Measurements from ENCODE around the gene SEPTIN1. TPM values are rescaled to one million over a fixed set of nuclear protein-coding genes. Genes with fewer than 3 reads are reported as not detected.

Gene SEPTIN1
- total and polyA plus RNA-seq, 2 of the 13 experiments (the other 11 are each of a cell fraction or from before 2014, with no cell fraction given) = 0.18 to 0.67 TPM

GRCh38 chr16:30429678-30430427 lies 47.5 kb upstream of the SEPTIN1 start, which contains the start of gene DCTPP1 (continued):
- TF ChIP-seq GRHL1 (CRISPR knock-in tag; conservative IDR thresholded peaks at IDR 0.05) (no peak), FIP1L1 (IDR thresholded peaks at IDR 0.05; ENCODE audit: borderline replicate concordance, insufficient read depth, low read depth, low read length) (no peak), REST (IDR thresholded peaks at IDR 0.05; ENCODE audit: borderline replicate concordance in 1 of 2, low read depth in 1 of 2, low read length in 2 of 2) (peak in 1 of 2 experiments; percentile 29; a peak in 1 of 4 replicates), SRSF1 (optimal IDR thresholded peaks at IDR 0.05; ENCODE audit: low read depth, low read length) (no peak), FOSL1 (CRISPR knock-in tag; IDR thresholded peaks at IDR 0.05; ENCODE audit: borderline replicate concordance) (no peak), NCOR1 (IDR thresholded peaks at IDR 0.05; ENCODE audit: borderline replicate concordance, low read length) (peak; percentile 64; the same call in 1 of the 2 replicates), ZNF230 (CRISPR knock-in tag; IDR thresholded peaks at IDR 0.05) (peak; percentile 52; the same call in 1 of the 2 replicates), MAF1 (CRISPR knock-in tag; IDR thresholded peaks at IDR 0.05; ENCODE audit: borderline replicate concordance) (no peak), NFE2L1 (CRISPR knock-in tag; IDR thresholded peaks at IDR 0.05; ENCODE audit: borderline replicate concordance) (no peak; the same call in 1 of the 2 replicates), ZNF557 (CRISPR knock-in tag; IDR thresholded peaks at IDR 0.05) (no peak; the same call in 1 of the 2 replicates), ZBTB3 (CRISPR knock-in tag; IDR thresholded peaks at IDR 0.05; ENCODE audit: borderline replicate concordance, low read depth) (peak; percentile 97), AGO1 (IDR thresholded peaks at IDR 0.05; ENCODE audit: low read depth, low read length, poor library complexity, severe bottlenecking) (peak; percentile 54), RBAK (CRISPR knock-in tag; IDR thresholded peaks at IDR 0.05) (0 out of 2 replicates have a peak, but pooled peaks have one; percentile 32), PHF20 (CRISPR knock-in tag; IDR thresholded peaks at IDR 0.05) (peak; percentile 83)
- TF ChIP-seq, protein P1, sequence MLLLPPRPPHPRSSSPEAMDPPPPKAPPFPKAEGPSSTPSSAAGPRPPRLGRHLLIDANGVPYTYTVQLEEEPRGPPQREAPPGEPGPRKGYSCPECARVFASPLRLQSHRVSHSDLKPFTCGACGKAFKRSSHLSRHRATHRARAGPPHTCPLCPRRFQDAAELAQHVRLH (CRISPR knock-in tag; IDR thresholded peaks at IDR 0.05; ENCODE audit: borderline replicate concordance, low read depth) = peak; percentile 83
- TF ChIP-seq, protein P2, sequence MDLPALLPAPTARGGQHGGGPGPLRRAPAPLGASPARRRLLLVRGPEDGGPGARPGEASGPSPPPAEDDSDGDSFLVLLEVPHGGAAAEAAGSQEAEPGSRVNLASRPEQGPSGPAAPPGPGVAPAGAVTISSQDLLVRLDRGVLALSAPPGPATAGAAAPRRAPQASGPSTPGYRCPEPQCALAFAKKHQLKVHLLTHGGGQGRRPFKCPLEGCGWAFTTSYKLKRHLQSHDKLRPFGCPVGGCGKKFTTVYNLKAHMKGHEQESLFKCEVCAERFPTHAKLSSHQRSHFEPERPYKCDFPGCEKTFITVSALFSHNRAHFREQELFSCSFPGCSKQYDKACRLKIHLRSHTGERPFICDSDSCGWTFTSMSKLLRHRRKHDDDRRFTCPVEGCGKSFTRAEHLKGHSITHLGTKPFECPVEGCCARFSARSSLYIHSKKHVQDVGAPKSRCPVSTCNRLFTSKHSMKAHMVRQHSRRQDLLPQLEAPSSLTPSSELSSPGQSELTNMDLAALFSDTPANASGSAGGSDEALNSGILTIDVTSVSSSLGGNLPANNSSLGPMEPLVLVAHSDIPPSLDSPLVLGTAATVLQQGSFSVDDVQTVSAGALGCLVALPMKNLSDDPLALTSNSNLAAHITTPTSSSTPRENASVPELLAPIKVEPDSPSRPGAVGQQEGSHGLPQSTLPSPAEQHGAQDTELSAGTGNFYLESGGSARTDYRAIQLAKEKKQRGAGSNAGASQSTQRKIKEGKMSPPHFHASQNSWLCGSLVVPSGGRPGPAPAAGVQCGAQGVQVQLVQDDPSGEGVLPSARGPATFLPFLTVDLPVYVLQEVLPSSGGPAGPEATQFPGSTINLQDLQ (CRISPR knock-in tag; IDR thresholded peaks at IDR 0.05) = no peak
- TF ChIP-seq, protein P3, sequence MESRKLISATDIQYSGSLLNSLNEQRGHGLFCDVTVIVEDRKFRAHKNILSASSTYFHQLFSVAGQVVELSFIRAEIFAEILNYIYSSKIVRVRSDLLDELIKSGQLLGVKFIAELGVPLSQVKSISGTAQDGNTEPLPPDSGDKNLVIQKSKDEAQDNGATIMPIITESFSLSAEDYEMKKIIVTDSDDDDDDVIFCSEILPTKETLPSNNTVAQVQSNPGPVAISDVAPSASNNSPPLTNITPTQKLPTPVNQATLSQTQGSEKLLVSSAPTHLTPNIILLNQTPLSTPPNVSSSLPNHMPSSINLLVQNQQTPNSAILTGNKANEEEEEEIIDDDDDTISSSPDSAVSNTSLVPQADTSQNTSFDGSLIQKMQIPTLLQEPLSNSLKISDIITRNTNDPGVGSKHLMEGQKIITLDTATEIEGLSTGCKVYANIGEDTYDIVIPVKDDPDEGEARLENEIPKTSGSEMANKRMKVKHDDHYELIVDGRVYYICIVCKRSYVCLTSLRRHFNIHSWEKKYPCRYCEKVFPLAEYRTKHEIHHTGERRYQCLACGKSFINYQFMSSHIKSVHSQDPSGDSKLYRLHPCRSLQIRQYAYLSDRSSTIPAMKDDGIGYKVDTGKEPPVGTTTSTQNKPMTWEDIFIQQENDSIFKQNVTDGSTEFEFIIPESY (CRISPR knock-in tag; IDR thresholded peaks at IDR 0.05) = no peak
